A673 (cell line): ENCODE results near the gene IKZF2. TPM values are rescaled to one million over a fixed set of nuclear protein-coding genes. Genes with fewer than 3 reads are reported as not detected.

ENCODE experiments used
- BruUV-seq: library from RNA; stranded (reverse); fragments of 400-500 nt; replicated peaks from 2 replicates; lab custom pipeline; 2021; lab: Mats Ljungman, UMichigan
- CTCF ChIA-PET: fragments of 300-600 bp; sonication (Branson Sonifier 250); formaldehyde crosslinking; loops from one replicate; lab custom pipeline; 2022; ENCODE audit warnings: antibody characterized with exemption; lab: Charles Lee
- POLR2A ChIA-PET: fragments of 300-600 bp; sonication (Branson Sonifier 250); formaldehyde crosslinking; loops from one replicate; lab custom pipeline; 2022; ENCODE audit warnings: antibody characterized with exemption; ENCODE audit not compliant: low non-redundant PET; lab: Charles Lee
- DNase-seq: peaks from one replicate; pipeline ENCODE4 v3.0.0-alpha.2; 2015; ENCODE audit warnings: low spot score
- H3K27ac ChIP-seq: fragments of 200-600 bp; sonication (generic); 2 replicates; pipeline ENCODE4 v1.5.1; 2016; ENCODE audit warnings: mixed run types, low read depth, mild to moderate bottlenecking, mixed read lengths, antibody characterized with exemption, low read length; ENCODE audit not compliant: poor library complexity, severe bottlenecking
- H3K27me3 ChIP-seq: fragments of 200-600 bp; sonication (generic); replicated peaks from 2 replicates; pipeline ENCODE4 v1.6.1; 2017; ENCODE audit warnings: mixed run types, low read depth, mild to moderate bottlenecking, mixed read lengths, antibody characterized with exemption, low read length; ENCODE audit not compliant: insufficient read depth, poor library complexity
- H3K36me3 ChIP-seq: fragments of 200-600 bp; sonication (generic); 2 replicates; pipeline ENCODE4 v1.6.1; 2016; ENCODE audit warnings: mixed run types, mild to moderate bottlenecking, mixed read lengths, antibody characterized with exemption, low read length; ENCODE audit not compliant: insufficient read depth, poor library complexity, severe bottlenecking
- H3K4me1 ChIP-seq: fragments of 200-600 bp; sonication (generic); 2 replicates; pipeline ENCODE4 v1.6.1; 2017; ENCODE audit warnings: mixed run types, mild to moderate bottlenecking, mixed read lengths, antibody characterized with exemption, low read length; ENCODE audit not compliant: insufficient read depth, poor library complexity, severe bottlenecking
- H3K4me3 ChIP-seq: fragments of 200-600 bp; sonication (generic); 2 replicates; pipeline ENCODE4 v1.5.1; 2016; ENCODE audit warnings: low read depth, mixed run types, mild to moderate bottlenecking, mixed read lengths, low read length; ENCODE audit not compliant: poor library complexity, severe bottlenecking
- H3K9me3 ChIP-seq: fragments of 200-600 bp; sonication (generic); 2 replicates; pipeline ENCODE4 v1.6.1; 2016; ENCODE audit warnings: mixed run types, low read depth, mild to moderate bottlenecking, mixed read lengths, antibody characterized with exemption, low read length; ENCODE audit not compliant: poor library complexity, severe bottlenecking
- EZH2 ChIP-seq: fragments of 200-600 bp; sonication (generic); IDR thresholded peaks from 2 replicates; pipeline ENCODE4 v1.6.1; 2017; ENCODE audit warnings: borderline replicate concordance, low read depth, mild to moderate bottlenecking, mixed read lengths, antibody characterized with exemption, low read length; ENCODE audit not compliant: poor library complexity, severe bottlenecking
- intact Hi-C: fragments of 100-400 bp; cut with micrococcal nuclease; formaldehyde crosslinking; loops from one replicate; pipeline ENCODE4 v1.10.0; 2022; ENCODE audit not compliant: unreplicated experiment
- total RNA-seq: library from RNA; stranded (reverse); gene quantifications from 2 replicates; pipeline ENCODE4 v1.2.3, GENCODE V29; 2021
- TF ChIP-seq, protein P1 (sequence below): fragments of 300-800, 200-600 bp; sonication (generic); conservative IDR thresholded peaks from 2 replicates; pipeline ENCODE4 v1.5.1; 2017; ENCODE audit warnings: low read depth, mild to moderate bottlenecking, antibody characterized with exemption, low read length, moderate library complexity, mixed read lengths

Gene IKZF2
- total RNA-seq, 1 experiment from 2014 or later, result 68.6 TPM

DNA sequence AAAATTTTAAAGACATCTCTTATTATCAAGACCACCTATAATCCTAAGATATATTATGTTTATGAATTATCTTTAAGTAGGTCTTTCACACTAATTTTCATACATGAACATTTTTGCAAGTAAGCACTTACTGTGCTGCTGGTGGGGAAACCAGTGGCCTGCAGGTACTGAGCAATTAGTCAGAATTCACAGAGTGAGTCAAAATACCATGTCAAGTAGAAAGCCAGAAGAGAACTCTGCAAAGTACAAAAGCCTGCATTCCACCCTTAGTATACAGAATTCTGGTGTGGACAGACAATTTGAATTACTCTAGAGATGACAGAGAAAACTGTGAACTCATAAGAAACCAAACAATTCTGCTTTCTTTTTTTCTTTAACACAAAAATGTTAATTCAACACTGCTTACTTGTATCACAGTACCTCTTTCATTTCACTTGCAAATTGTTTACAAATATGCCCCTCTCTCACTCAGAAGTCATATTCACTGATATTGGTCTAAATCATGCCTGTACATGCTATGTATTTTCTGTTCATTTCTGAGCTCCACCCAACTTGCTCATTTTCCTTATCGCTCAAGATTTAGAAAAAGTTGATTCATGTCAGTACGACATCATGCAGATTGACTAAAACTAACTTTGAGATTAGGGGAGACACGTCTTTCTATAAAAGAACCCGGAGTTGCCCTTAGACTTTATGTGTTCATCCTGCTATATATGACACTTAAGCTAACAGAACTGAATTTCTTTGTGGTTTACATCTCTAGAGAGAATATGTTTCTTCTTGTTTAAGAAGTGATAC lies 182.9 kb downstream of the IKZF2 start:
- POLR2A ChIA-PET, result no interaction called here
- CTCF ChIA-PET, result no interaction called here
- intact Hi-C loops, result no loop called here

DNA sequence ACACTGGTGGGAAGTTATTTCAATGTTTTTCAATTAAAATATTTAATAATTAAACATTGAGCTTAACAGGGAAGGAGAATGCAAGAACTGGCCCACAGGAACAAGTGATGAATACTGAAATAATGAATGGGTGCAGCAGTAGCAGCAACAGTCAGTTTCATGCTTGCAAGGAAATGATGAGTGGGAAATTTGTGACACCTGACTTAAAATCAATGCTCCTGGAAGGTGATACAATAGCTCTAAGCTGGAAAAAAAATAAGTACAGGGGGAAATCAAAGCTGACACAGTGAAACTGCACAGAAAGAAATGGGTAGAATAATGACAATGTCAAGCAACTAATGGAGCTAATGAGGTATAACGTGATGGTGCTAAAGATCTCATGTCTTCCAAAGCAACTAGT lies 184.5 kb downstream of the IKZF2 start:
- no peaks in the 10 kb centered on the region for H3K9me3 ChIP-seq
- intact Hi-C loops, result no loop called here
- no peak for TF ChIP-seq EZH2
- TF ChIP-seq, protein P1, sequence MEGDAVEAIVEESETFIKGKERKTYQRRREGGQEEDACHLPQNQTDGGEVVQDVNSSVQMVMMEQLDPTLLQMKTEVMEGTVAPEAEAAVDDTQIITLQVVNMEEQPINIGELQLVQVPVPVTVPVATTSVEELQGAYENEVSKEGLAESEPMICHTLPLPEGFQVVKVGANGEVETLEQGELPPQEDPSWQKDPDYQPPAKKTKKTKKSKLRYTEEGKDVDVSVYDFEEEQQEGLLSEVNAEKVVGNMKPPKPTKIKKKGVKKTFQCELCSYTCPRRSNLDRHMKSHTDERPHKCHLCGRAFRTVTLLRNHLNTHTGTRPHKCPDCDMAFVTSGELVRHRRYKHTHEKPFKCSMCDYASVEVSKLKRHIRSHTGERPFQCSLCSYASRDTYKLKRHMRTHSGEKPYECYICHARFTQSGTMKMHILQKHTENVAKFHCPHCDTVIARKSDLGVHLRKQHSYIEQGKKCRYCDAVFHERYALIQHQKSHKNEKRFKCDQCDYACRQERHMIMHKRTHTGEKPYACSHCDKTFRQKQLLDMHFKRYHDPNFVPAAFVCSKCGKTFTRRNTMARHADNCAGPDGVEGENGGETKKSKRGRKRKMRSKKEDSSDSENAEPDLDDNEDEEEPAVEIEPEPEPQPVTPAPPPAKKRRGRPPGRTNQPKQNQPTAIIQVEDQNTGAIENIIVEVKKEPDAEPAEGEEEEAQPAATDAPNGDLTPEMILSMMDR, result no peak
- no peak overlapping the region for H3K27ac ChIP-seq
- no TSS peak for BruUV-seq
- H3K4me1 ChIP-seq, result peaks cover 20% of the 10 kb centered on the region
- no peak for DNase-seq
- CTCF ChIA-PET, result no interaction called here
- H3K36me3 ChIP-seq, result no peaks in the 10 kb centered on the region
- POLR2A ChIA-PET, result no interaction called here
- H3K27me3 ChIP-seq, result no peaks in the 10 kb centered on the region
- H3K4me3 ChIP-seq, result no peak overlapping the region

More for the DNA sequence above, 182.9 kb downstream of the IKZF2 start:
- Histone ChIP-seq H3K4me1 (peaks cover 20% of the 10 kb centered on the region), H3K27ac (no peak overlapping the region), H3K36me3 (no peaks in the 10 kb centered on the region), H3K4me3 (no peak overlapping the region), H3K9me3 (no peaks in the 10 kb centered on the region), H3K27me3 (no peaks in the 10 kb centered on the region)
- BruUV-seq, result no TSS peak
- no peak for TF ChIP-seq EZH2
- TF ChIP-seq, protein P1, result no peak
- DNase-seq, result no peak

DNA sequence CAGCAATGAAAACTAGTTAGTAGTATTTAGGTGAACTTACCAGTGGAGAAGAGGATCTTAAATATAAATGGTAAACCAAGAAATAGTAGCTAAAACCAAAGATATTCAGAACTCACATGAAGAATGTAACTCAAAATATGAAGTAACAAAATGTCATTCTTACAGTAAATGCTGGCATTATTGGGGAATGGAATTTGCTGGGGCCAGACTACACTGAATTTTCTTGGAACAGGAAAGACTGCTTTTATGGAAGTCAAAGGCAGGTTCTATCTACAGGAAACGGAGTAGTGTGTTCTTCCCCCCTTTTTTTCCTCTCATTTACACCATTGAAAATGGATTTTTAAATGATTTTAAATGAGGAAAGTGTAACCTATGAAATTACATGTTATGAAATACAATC lies 188.7 kb downstream of the IKZF2 start:
- DNase-seq, result no peak
- Histone ChIP-seq H3K36me3 (no peaks in the 10 kb centered on the region), H3K4me3 (no peak overlapping the region), H3K27ac (no peak overlapping the region), H3K4me1 (peaks cover 21% of the 10 kb centered on the region), H3K9me3 (no peaks in the 10 kb centered on the region), H3K27me3 (no peaks in the 10 kb centered on the region)
- CTCF ChIA-PET, result no interaction called here
- TF ChIP-seq, protein P1, result no peak
- intact Hi-C loops, result no loop called here
- POLR2A ChIA-PET, result no interaction called here
- BruUV-seq, result no TSS peak
